Measurements from ENCODE around the gene KDM4C.

Gene KDM4C

GRCh38 chr9:7143645-7144200 is 385.9 kb downstream of the KDM4C start:
- DNase-seq (ENCODE audit: low read depth) = no peak

DNA sequence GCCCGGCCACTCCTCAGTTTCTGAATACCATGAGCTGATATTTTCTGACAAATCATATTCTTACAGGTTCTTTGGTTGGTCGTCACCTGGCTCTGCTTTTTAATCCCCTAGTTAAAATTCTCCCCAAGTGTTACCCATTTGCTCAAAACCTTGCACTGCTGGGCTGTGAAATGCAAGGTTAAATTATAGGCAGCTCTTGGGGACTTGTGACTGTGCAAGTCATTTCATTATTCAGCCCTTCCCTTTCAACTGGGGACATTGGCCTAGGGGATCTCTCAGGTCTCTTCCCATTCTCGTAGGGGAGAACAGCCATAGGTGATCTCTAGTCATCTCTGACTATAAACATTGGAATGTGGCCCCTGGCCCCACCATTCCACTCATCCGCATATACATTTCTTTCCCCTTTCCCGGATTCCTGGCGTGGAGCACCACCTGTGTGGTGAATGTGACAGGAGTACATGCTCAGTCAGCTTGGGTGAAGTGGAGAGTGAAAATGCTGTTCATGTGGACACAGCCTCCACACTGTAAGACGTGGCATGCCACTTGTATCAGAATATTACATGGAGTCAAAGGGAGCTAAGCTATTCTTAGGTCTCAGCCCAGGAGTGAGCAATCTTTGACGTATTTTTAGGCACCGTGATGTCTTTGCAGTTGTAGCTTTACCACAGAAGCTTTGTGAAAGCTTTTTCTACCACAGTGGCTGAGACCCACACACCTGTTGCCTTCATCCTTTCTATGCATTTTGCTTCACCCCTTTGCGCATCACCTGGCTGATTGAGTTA is 386.7 kb downstream of the KDM4C start:
- DNase-seq (ENCODE audit: low read depth) = no peak

GRCh38 chr9:7145361-7146069 is 387.7 kb downstream of the KDM4C start:
- no peak for DNase-seq (ENCODE audit: low read depth)

- DNase-seq (ENCODE audit: low read depth) = no peak
Measured at GRCh38 chr9:7146582-7146981, 388.8 kb downstream of the KDM4C start.

- no peak for DNase-seq (ENCODE audit: low read depth)
Measured at GRCh38 chr9:7147121-7148090, 389.6 kb downstream of the KDM4C start.

- DNase-seq (ENCODE audit: low read depth) = no peak
Measured at GRCh38 chr9:7148243-7148765, 390.5 kb downstream of the KDM4C start.

DNA sequence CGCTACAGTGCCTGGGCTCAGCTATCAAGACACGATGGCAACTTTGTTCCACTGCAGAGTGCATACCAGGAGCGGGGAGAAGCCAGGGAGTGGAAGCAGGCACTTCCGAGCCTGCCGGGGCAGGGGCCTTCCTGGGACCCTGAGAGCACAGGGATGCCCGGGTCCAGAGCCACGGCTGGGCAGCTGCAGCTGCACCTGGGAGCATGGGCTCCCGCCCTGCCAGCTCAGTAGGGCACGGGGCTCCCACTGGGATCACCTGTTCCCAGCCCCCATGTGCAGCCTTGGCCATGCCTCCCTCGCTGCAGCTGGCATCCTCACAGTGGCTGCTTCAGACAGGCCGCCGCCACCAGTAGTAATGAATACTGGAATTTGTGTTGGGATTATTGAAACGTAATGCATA is 391.5 kb downstream of the KDM4C start:
- DNase-seq (ENCODE audit: low read depth) = no peak

DNA sequence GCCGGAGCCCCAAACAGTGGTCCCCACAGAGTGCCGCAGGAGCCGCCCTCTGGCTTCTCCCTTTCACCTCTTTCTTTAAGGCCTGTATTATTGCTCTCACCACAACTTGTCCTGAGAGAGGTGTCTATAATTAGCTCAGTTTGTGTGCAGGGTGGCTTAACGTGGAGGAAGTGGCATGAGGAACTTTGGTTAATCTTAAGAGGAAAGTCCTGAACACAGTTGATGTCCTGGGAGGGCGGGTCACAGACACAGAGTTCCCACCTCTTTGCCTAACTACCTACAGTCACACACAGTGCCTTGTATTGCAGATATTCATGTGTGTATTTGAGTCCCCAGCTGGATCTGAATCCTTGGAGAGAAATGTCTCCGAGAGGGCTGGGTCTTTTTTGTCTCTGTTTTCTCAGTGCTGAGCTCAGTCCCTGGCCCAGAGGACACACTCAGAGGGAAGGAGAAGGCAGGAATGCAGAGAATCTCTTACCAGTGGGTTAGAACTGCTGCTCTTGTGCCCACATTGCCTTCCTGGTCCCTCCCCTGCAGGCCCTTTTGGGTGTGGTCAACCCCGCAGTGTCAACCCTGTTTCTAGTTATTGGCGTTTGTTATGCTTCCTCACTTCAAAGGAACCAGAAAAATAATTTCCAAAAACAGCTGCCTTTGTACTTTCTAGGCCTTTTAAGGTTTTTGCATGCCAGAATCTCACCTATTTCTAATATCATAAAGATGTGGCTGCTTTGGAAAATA is 392.5 kb downstream of the KDM4C start:
- DNase-seq (ENCODE audit: low read depth) = no peak

DNA sequence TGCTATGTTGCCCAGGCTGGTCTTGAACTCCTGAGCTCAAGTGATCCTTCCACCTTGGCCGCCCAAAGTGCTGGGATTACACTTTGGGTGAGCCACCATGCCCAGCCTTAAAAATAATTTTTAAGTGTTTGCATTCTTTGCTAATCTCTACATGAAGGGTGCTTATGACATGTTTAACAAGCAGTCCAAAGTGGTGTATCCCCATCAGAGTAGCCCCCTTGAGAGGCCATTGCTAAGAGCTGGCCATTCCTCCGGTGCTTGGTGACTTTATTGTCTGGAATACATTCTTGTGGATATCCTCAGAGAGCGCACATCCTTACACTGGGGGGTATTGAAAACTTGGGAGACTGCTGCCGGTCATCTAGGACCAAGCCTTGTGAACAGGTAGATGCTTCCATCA is 395.4 kb downstream of the KDM4C start:
- DNase-seq (ENCODE audit: low read depth) = no peak

DNA sequence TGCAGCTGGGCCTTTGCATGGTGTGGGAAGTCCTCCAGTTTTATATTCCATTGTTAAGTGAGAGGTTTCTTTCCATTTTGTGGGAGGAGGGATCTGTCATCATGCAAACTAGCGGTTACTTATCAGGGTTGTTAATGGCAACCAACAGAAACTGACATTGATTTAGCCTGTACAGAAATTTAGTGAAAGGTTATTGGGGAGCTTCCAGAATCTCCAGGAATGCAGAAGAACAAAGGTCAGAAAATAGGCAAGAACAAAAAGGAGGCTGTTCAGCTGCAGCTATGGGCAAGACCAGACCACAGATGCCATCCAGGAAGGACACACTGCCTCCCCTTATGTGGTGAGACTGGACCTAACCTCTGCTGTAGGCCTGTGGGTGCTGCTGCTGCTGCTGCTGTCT is 395.8 kb downstream of the KDM4C start:
- no peak for DNase-seq (ENCODE audit: low read depth)

DNA sequence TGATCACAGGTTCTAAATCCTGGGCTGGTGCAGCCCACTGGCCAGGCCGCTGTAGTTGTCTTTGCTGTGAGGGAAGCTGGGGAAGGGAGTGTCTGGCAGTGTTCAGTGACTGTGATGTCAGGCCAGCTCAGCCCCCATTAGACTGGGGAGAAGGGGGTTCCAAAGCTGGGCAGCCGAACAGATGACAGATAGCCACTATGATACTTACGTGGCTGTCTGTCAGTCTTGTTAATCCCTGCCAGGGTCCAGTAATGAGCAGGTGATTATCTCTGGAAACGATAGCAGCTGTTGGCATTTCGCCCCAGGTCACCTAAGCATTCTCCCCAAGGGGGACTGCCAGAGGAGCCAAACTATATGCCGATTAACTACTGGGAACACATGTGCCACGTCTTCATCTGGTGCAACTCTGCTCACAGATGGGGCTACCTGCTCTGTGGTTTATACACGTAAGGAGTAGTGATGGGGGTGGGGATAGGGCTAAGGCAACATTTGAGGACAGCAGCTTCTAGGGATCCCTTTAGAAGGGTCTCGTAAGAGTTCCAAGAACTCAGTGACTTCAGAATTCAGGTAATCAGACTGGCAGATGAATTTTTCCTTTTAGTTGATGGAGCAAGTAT is 396.3 kb downstream of the KDM4C start:
- DNase-seq (ENCODE audit: low read depth) = no peak

DNA sequence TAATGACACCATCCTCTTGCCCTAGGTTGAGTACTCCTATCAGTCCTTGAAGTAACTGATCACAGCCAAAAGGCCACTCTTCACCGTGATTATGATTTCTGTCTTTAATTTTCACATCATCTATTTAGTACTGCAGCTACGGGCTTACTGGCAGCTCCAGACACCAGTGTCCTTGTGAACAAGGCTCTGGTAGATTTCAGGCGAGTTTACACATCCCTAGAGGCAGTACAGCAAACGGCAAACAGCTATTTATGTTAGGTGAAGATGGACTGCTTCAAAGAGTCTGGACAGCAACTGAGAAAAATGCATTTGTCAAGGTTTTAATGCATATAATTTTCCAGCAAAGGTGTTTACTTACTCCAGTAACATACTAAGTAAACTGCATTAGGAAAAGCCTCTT is 396.9 kb downstream of the KDM4C start:
- DNase-seq (ENCODE audit: low read depth) = no peak

GRCh38 chr9:7161469-7161868 is 403.7 kb downstream of the KDM4C start:
- DNase-seq (ENCODE audit: low read depth) = no peak

DNA sequence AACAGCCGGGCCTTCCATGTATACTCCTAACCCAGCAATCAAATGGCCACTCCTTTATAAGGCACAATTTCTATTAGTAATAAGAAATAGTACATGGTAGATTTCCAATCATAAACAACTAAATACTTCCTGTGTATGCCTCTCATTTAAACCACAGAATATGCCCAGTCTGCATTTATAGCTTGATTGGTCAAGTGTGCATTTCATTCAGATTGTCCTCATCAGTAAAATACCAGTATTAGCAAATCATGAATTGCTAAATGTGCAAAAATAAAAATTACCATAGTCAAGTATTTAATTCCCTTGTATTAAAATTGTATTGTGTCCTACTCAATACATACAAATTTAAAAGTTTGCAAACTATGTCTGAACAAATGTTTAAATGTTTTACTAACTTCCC is 406.2 kb downstream of the KDM4C start:
- no peak for DNase-seq (ENCODE audit: low read depth)

DNA sequence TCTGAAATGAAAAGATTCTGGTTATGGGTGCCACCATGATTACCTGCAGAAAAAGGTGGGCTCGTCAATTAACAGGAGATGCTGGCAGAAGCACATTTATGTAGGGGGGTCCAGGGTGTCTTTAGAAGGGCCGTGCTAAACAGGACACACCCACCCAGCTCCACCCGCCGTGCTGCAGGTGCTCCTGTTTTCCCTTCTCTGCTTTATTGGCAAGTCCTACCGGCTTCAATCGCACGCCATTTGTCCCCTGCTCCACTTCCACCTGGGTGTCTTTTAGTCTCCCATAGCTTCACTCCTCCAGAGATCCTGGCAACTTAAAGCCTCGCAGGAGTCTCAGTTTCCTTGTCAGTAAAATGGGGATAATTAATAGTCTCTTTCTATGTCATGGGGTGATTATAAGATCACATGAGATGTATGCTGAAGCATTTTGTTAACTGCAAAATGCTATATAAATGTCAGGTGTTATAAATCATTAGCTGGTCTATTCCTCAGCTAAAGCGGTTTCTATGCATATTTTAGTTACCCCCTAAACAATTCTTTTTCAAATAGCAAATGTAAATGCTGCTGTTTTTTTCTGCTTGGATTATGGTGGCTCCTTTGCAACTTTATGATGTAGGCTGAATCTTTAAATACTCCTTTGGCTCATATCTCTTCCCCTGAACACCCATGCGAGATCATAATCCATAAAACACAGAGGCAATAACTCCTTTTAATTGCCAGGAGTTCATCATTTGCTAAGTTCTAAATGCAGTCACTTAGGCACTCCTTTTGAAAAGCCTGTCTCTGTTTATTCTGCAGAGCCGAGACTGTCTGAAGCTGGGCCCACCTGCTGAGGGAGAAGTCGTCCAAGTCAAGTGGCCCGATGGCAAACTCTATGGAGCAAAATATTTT is 406.9 kb downstream of the KDM4C start:
- no peak for DNase-seq (ENCODE audit: low read depth)

DNA sequence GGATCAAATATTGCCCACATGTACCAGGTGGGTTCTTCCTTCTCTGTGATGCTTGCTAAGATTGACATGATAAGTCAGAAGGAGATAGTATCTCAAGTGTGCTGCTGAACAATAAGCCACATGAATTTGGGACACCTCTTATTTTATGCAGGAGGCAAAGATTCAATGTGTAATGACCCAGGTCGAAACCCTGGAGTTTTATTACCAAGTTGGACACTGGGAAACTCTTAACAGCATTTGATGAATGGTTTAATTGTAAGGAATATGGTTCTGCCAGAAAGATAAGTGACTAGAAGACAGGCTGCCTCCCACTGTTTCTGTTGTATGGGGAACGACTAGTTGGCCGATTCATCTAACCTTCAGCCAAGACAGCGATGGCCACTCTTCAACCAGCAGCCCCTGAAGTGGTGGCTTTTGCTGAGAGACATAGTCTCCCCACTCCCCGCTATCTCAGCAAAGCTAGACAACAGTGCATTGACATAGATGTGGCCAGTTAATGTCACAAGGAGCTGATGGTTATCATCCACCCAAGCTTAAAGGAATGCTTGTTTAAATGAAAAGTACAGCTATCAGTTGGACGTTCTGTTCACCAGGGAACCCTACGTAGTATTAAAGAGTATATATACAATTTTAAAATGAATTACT is 407.7 kb downstream of the KDM4C start:
- no peak for DNase-seq (ENCODE audit: low read depth)

DNA sequence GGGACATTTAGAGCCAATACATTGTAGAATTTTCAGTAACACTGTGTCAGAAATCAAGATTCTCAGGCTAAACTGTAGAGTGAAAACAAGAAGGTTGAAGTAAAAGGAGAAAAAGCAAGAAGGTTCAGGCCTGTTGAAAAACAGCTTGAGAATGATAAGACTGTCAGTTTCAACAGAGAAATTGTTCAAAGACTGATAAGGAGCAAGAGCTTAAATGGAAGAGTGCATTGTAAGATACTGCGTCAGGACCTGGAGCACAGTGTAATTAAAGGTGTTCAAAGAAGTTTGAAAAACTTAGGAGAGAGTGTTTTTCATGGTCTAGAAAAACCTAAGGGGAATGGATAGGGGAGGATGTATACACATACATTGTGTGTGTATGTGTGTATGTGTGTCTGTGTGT is 408.3 kb downstream of the KDM4C start:
- DNase-seq (ENCODE audit: low read depth) = no peak

DNA sequence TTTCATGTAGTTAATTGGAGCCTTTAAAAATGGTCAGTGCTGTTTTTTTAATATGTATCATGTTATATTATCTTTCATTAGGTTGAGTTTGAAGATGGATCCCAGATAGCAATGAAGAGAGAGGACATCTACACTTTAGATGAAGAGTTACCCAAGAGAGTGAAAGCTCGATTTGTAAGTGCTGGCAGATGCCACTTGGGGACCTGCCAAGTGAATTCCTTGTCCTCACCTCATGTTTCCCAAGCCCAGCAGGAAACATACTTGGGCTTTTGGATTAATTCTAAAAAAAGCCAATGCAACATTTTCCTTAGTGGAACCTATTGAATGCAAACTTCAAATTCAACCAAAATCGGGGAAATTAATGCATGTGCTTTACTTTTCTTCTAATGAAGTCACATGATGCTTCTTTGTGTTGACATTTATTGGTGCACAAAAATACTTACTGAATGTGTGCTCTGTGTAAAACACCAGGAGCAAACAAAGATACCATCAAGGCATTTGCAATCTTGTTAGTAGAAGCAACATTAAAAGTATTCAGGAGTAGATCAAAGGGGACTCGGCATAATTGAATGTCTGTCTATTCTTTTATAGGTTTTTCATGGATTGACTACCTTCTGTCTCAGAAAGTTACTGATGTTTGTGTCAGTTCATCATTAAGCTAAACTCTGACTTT is 412.1 kb downstream of the KDM4C start:
- DNase-seq (ENCODE audit: low read depth) = no peak
